HCT116 (cell line): Measurements from ENCODE around the gene CCDC181. TPM values are rescaled to one million over a fixed set of nuclear protein-coding genes. Genes with fewer than 3 reads are reported as not detected.
A peak's percentile ranks its signal among the peaks of the same experiment; 100 is the strongest.

ENCODE experiments used
- ATAC-seq: fragments of 200-7000 bp; cut with Tn5 transposase; 2 replicates; pipeline ENCODE4 v1.9.1; 2020; ENCODE audit warnings: mild to moderate bottlenecking, moderate library complexity
- BruUV-seq: library from RNA; stranded (reverse); fragments of 400-500 nt; replicated peaks from 2 replicates; lab custom pipeline; 2021; lab: Mats Ljungman, UMichigan
- CTCF ChIA-PET: fragments of 300-600 bp; sonication (Branson Sonifier 250); formaldehyde crosslinking; loops from one replicate; lab custom pipeline; 2021; ENCODE audit warnings: antibody characterized with exemption; lab: Charles Lee
- POLR2A ChIA-PET: fragments of 300-600, 350-600 bp; sonication (Branson Sonifier 250); formaldehyde crosslinking; loops from one replicate; lab custom pipeline; 2021; ENCODE audit warnings: antibody characterized with exemption; lab: Charles Lee
- RAD21 ChIA-PET, 2 experiments: fragments of 300-600 bp; sonication (Branson Sonifier 250); formaldehyde crosslinking; loops; one replicate each; lab custom pipeline; 2023; ENCODE audit warnings: low total read pairs in 2 of 2; ENCODE audit not compliant: uncharacterized antibody in 2 of 2, unreplicated experiment in 2 of 2, low non-redundant PET in 1 of 2; lab: Charles Lee
- DNase-seq: peaks from one replicate; pipeline ENCODE4 v3.0.0-alpha.2; 2010; ENCODE audit warnings: low read depth, low spot score
- H2AFZ ChIP-seq: fragments of 200-600 bp; shearing (Covaris generic), sonication (generic); 2 replicates; pipeline ENCODE4 v1.6.1; 2017; ENCODE audit warnings: low read depth, mixed run types, mixed read lengths, antibody characterized with exemption, low read length; ENCODE audit not compliant: poor library complexity, severe bottlenecking
- H3K27ac ChIP-seq: 2 replicates; pipeline ENCODE4 v1.5.1; 2012; ENCODE audit warnings: low read depth, low read length
- H3K27me3 ChIP-seq: fragments of 200-600 bp; sonication (generic); 2 replicates; pipeline ENCODE4 v1.6.1; 2016; ENCODE audit warnings: mixed run types, low read length, mixed read lengths; ENCODE audit not compliant: insufficient read depth
- H3K36me3 ChIP-seq, 2 experiments: fragments of 200-500 bp in 1 of 2; fragments of 200-600 bp in 1 of 2; sonication (Bioruptor generic) in 1 of 2; sonication (generic) in 1 of 2; 2 replicates each; pipeline versions ENCODE4 v1.5.1 to v1.6.1; 2014 to 2016; ENCODE audit warnings: low read length in 2 of 2, inconsistent platforms in 1 of 2, mixed read lengths in 1 of 2, mixed run types in 1 of 2; ENCODE audit not compliant: insufficient read depth in 2 of 2, control insufficient read depth in 1 of 2
- H3K4me1 ChIP-seq, 2 experiments: fragments of 200-600 bp in 1 of 2; sonication (generic) in 1 of 2; 2 replicates each; pipeline versions ENCODE4 v1.5.1 to v1.6.1; 2012 to 2017; ENCODE audit warnings: low read length in 2 of 2, inconsistent platforms in 1 of 2, mild to moderate bottlenecking in 1 of 2, mixed read lengths in 1 of 2, mixed run types in 1 of 2, moderate library complexity in 1 of 2; ENCODE audit not compliant: insufficient read depth in 2 of 2, control insufficient read depth in 1 of 2
- H3K4me2 ChIP-seq: fragments of 200-600 bp; sonication (generic); 2 replicates; pipeline ENCODE4 v1.6.1; 2017; ENCODE audit warnings: mixed run types, low read length, mixed read lengths
- H3K4me3 ChIP-seq, 2 experiments: fragments of 200-600 bp in 1 of 2; sonication (generic) in 1 of 2; replicated peaks in 1 of 2; 2 replicates each; pipeline ENCODE4 v1.5.1; 2011 to 2016; ENCODE audit warnings: low read length in 2 of 2, control low read depth in 1 of 2, low read depth in 1 of 2, mild to moderate bottlenecking in 1 of 2, mixed read lengths in 1 of 2, mixed run types in 1 of 2
- H3K79me2 ChIP-seq: fragments of 200-600 bp; sonication (generic); 2 replicates; pipeline ENCODE4 v1.6.1; 2017; ENCODE audit warnings: mild to moderate bottlenecking, mixed run types, low read length, moderate library complexity, mixed read lengths; ENCODE audit not compliant: insufficient read depth
- H3K9ac ChIP-seq: fragments of 200-600 bp; sonication (generic); 2 replicates; pipeline ENCODE4 v1.6.1; 2016; ENCODE audit warnings: low read length, mixed read lengths
- H3K9me2 ChIP-seq: fragments of 200-600 bp; sonication (generic), shearing (Covaris generic); 2 replicates; pipeline ENCODE4 v1.6.1; 2017; ENCODE audit warnings: mixed run types, mild to moderate bottlenecking, moderate library complexity; ENCODE audit not compliant: insufficient read depth
- H3K9me3 ChIP-seq, 2 experiments: fragments of 200-500 bp in 1 of 2; fragments of 200-600 bp in 1 of 2; sonication (Bioruptor generic) in 1 of 2; sonication (generic) in 1 of 2; 2 replicates each; pipeline ENCODE4 v1.6.1; 2014 to 2017; ENCODE audit warnings: low read length in 2 of 2, mixed read lengths in 2 of 2, inconsistent platforms in 1 of 2, low read depth in 1 of 2, mild to moderate bottlenecking in 1 of 2, mixed run types in 1 of 2, moderate library complexity in 1 of 2; ENCODE audit not compliant: control insufficient read depth in 1 of 2, insufficient read depth in 1 of 2
- H4K20me1 ChIP-seq: fragments of 200-600 bp; sonication (generic), shearing (Covaris generic); 2 replicates; pipeline ENCODE4 v1.6.1; 2017; ENCODE audit warnings: mixed run types, mild to moderate bottlenecking, moderate library complexity; ENCODE audit not compliant: insufficient read depth
- EZH2 ChIP-seq: fragments of 200-600 bp; sonication (generic); IDR thresholded peaks from 2 replicates; pipeline ENCODE4 v1.6.1; 2017; ENCODE audit warnings: antibody characterized with exemption, mixed run types
- FOSL1 ChIP-seq: IDR thresholded peaks from 2 replicates; pipeline ENCODE4 v1.6.1; 2012; ENCODE audit warnings: low read depth
- JUND ChIP-seq: IDR thresholded peaks from 2 replicates; pipeline ENCODE4 v1.6.1; 2012
- SIN3A ChIP-seq: IDR thresholded peaks from 2 replicates; pipeline ENCODE4 v1.6.1; 2012; ENCODE audit warnings: low read depth
- intact Hi-C: fragments of 100-400 bp; cut with micrococcal nuclease; formaldehyde crosslinking; loops from 2 replicates; pipeline ENCODE4 v1.10.0; 2022
- total RNA-seq: library from RNA; stranded (reverse); gene quantifications from one replicate; pipeline ENCODE4 v1.2.1, GENCODE V29; 2021; ENCODE audit not compliant: unreplicated experiment
- TF ChIP-seq, protein P1 (sequence below), 3 experiments: fragments of 200-600 bp in 1 of 3; sonication (generic) in 1 of 3; IDR thresholded peaks in 2 of 3; conservative IDR thresholded peaks in 1 of 3; 2 replicates each; pipeline ENCODE4 v1.5.1; 2012 to 2017; ENCODE audit warnings: low read depth in 2 of 3, low read length in 2 of 3, antibody characterized with exemption in 1 of 3, borderline replicate concordance in 1 of 3, control low read depth in 1 of 3, mild to moderate bottlenecking in 1 of 3, mixed read lengths in 1 of 3, mixed run types in 1 of 3, moderate library complexity in 1 of 3; ENCODE audit not compliant: insufficient read depth in 1 of 3
- TF ChIP-seq, protein P2 (sequence below): IDR thresholded peaks from 2 replicates; pipeline ENCODE4 v1.6.1; 2012; ENCODE audit warnings: low read depth

Gene CCDC181
- total RNA-seq, 1 experiment from 2014 or later, result not detected

- RAD21 ChIA-PET, result no interaction called here
- CTCF ChIA-PET, result interaction anchor here (1.1 kb wide), 1 partner anchor 14 kb away, joined by 7 read pairs; no protein-coding TSS in a partner anchor
- H3K4me2 ChIP-seq, result peak overlapping the region; percentile 71
- H3K9ac ChIP-seq, result peak overlapping the region; percentile 34; the same call in 1 of the 2 replicates
- peaks cover 10% of the 10 kb centered on the region for H3K79me2 ChIP-seq
- no peaks in the 10 kb centered on the region for H3K36me3 ChIP-seq
- BruUV-seq, result no TSS peak
- DNase-seq (peak; percentile 21), ATAC-seq (no peak; the same call in 1 of the 2 replicates)
- H3K9me3 ChIP-seq, result no peaks in the 10 kb centered on the region
- H3K4me3 ChIP-seq, result peak overlapping the region in 1 of 2 experiments; percentile 32; a peak in 2 of 4 replicates
- no peaks in the 10 kb centered on the region for H3K27me3 ChIP-seq
- POLR2A ChIA-PET, result no interaction called here
- peaks cover 11 to 35% of the 10 kb centered on the region in 2 experiments for H3K4me1 ChIP-seq
- H3K9me2 ChIP-seq, result no peaks in the 10 kb centered on the region
- intact Hi-C loops, result no loop called here
- peak overlapping the region; percentile 23; the same call in 1 of the 2 replicates for H3K27ac ChIP-seq
- TF ChIP-seq FOSL1 (peak; percentile 53), SIN3A (no peak), EZH2 (no peak), JUND (0 out of 2 replicates have a peak, but pooled peaks have one; percentile 33)
- TF ChIP-seq, protein P1, sequence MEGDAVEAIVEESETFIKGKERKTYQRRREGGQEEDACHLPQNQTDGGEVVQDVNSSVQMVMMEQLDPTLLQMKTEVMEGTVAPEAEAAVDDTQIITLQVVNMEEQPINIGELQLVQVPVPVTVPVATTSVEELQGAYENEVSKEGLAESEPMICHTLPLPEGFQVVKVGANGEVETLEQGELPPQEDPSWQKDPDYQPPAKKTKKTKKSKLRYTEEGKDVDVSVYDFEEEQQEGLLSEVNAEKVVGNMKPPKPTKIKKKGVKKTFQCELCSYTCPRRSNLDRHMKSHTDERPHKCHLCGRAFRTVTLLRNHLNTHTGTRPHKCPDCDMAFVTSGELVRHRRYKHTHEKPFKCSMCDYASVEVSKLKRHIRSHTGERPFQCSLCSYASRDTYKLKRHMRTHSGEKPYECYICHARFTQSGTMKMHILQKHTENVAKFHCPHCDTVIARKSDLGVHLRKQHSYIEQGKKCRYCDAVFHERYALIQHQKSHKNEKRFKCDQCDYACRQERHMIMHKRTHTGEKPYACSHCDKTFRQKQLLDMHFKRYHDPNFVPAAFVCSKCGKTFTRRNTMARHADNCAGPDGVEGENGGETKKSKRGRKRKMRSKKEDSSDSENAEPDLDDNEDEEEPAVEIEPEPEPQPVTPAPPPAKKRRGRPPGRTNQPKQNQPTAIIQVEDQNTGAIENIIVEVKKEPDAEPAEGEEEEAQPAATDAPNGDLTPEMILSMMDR (IDR thresholded peaks at IDR 0.05 in 2 of 3, conservative IDR thresholded peaks at IDR 0.05 in 1 of 3; ENCODE audit: borderline replicate concordance in 1 of 3, insufficient read depth in 1 of 3, low read depth in 2 of 3, low read length in 2 of 3), result no peak
- TF ChIP-seq, protein P2, sequence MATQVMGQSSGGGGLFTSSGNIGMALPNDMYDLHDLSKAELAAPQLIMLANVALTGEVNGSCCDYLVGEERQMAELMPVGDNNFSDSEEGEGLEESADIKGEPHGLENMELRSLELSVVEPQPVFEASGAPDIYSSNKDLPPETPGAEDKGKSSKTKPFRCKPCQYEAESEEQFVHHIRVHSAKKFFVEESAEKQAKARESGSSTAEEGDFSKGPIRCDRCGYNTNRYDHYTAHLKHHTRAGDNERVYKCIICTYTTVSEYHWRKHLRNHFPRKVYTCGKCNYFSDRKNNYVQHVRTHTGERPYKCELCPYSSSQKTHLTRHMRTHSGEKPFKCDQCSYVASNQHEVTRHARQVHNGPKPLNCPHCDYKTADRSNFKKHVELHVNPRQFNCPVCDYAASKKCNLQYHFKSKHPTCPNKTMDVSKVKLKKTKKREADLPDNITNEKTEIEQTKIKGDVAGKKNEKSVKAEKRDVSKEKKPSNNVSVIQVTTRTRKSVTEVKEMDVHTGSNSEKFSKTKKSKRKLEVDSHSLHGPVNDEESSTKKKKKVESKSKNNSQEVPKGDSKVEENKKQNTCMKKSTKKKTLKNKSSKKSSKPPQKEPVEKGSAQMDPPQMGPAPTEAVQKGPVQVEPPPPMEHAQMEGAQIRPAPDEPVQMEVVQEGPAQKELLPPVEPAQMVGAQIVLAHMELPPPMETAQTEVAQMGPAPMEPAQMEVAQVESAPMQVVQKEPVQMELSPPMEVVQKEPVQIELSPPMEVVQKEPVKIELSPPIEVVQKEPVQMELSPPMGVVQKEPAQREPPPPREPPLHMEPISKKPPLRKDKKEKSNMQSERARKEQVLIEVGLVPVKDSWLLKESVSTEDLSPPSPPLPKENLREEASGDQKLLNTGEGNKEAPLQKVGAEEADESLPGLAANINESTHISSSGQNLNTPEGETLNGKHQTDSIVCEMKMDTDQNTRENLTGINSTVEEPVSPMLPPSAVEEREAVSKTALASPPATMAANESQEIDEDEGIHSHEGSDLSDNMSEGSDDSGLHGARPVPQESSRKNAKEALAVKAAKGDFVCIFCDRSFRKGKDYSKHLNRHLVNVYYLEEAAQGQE, result no peak
- no peaks in the 10 kb centered on the region for H4K20me1 ChIP-seq
- no peak overlapping the region for H2AFZ ChIP-seq
Observed at GRCh38 chr1:169363046-169363730, 64.1 kb downstream of the CCDC181 start.
